ENCODE data around the gene FOXP1. TPM values are rescaled to one million over a fixed set of nuclear protein-coding genes. Genes with fewer than 3 reads are reported as not detected.

The FOXP1 gene
- total RNA-seq, 2 experiments from 2014 or later: 144 to 152 TPM

DNA sequence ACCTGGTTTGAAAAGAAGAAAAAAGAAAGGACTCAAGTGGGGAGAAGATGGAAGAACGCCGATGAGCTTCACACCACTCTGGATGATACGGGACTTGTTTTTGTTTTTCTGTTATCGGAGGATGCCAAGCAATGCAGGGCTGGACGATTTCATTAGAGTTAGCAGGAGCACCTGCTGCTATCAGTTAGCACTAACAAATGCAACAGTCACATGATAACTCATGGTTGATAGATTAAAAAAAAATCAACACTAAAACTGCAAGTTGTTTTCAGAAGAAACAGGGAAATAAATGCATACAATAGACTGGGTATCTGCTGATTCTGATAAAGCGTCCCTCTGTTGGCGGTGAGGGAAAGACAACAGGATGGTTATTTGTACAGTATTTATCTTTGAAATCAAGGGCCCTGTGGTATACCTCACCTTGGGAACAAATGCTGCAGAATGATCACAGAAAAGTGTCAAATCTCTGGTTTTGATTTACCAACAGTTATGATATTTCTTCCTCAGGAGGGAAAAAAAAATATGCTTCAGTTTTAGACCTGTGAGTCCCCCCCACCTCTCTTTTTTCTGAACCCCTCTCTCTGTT is 575.1 kb downstream of the FOXP1 start:
- CTCF ChIA-PET: no interaction called here
- POLR2A ChIA-PET: interaction anchor here (0.6 kb wide), 1 partner anchor 50 kb away, joined by 9 read pairs; no protein-coding TSS in a partner anchor

DNA sequence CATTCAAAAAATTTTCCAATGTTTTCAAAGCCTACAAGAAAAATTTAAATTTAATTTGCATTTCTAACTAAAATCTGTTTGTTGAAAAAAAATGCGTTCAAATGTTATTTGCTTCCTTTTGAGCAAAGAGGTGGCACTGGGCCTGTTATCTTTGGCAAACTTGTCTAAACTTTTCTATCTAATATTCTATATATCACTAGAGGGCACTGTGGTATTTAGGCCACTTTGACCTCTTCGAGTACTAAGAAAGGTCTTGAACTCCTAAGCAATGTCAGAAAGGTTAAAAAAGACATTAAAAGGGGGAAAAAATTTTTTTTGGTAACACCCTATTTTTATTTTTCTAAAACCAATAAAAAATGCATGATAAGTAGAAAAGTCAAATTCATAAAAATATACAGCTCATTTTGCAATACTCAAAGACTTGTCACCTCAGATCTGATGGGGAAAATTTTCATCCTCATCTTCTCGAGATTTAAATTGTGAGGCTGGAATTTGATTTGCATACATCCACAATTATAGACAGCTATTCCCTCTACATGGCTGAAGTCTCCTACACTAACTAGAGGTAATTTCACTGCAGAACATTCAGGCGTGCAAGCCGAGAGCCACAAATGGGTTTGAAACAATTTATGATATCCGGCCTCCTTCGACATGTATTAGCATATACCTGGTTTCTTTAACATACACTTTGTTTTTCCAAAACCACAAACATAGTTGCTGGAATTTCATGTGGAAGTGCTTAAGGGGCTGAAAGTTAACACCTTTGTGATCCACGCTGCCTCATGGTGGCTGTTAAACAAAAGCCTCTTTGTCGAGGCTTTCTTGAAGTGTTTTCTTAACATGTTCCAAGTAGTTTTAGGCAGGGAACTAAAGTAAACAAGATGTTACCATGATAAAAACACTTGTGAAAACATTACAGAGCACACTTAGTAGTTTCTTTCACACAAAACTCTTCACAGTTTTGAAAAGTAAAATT is 576.4 kb downstream of the FOXP1 start:
- ChIA-PET POLR2A (no interaction called here), CTCF (no interaction called here)

GRCh38 chr3:71005702-71006321 is 577.7 kb downstream of the FOXP1 start:
- CTCF ChIA-PET: interaction anchor here (0.8 kb wide), 1 partner anchor 9 kb away, joined by 3 read pairs; no protein-coding TSS in a partner anchor

GRCh38 chr3:71003511-71003910 is 580.0 kb downstream of the FOXP1 start:
- ChIA-PET POLR2A (no interaction called here), CTCF (no interaction called here)

More at GRCh38 chr3:71005702-71006321, 577.7 kb downstream of the FOXP1 start:
- POLR2A ChIA-PET: no interaction called here

- ChIA-PET CTCF (no interaction called here), POLR2A (no interaction called here)
These were observed 581.2 kb downstream of the FOXP1 start for GRCh38 chr3:71002298-71002697.

- CTCF ChIA-PET: no interaction called here
- POLR2A ChIA-PET: no interaction called here
These were observed 582.2 kb downstream of the FOXP1 start for GRCh38 chr3:71001303-71001830.

- CTCF ChIA-PET: no interaction called here
- POLR2A ChIA-PET: no interaction called here
These were observed 583.0 kb downstream of the FOXP1 start for GRCh38 chr3:71000483-71000882.

DNA sequence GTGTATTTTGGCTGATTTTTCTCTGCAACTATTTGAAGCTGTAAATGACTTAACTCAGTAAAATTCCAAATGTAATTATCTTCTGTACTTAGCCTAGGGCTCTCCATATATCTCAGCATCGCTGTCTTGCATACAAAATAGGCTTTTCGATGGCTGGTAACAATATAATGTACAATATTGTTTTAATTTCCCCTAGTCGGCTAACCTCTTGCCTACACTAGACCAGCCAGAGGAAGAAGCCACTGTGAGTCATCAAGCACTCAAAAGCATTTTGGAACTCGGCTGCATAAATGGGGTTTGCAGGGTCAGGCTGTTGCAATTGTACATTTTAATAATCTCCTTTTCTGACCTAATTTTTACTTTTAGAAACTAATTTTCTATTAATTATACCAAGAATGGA is 583.8 kb downstream of the FOXP1 start:
- CTCF ChIA-PET: no interaction called here
- POLR2A ChIA-PET: no interaction called here

DNA sequence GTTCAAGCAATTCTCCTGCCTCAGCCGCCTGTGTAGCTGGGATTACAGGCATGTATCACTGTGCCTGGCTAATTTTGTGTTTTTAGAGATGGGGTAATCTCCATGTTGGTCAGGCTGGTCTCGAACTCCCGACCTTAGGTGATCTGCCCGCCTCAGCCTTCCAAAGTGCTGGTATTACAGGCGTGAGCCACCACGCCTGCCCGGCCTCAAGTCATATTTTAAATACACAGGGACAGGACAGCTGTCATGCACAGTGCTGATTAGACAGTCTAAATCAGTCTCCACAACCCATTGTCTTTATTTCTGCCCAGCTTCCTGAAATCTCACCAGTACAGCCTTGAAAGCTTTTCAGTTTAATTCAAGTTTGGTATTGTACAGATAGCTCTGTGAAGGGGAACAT is 587.4 kb downstream of the FOXP1 start:
- ChIA-PET POLR2A (no interaction called here), CTCF (no interaction called here)

- ChIA-PET POLR2A (no interaction called here), CTCF (no interaction called here)
These were observed 588.9 kb downstream of the FOXP1 start for GRCh38 chr3:70994644-70995043.

- CTCF ChIA-PET: no interaction called here
- POLR2A ChIA-PET: no interaction called here
These were observed 590.8 kb downstream of the FOXP1 start for GRCh38 chr3:70992562-70993204.

DNA sequence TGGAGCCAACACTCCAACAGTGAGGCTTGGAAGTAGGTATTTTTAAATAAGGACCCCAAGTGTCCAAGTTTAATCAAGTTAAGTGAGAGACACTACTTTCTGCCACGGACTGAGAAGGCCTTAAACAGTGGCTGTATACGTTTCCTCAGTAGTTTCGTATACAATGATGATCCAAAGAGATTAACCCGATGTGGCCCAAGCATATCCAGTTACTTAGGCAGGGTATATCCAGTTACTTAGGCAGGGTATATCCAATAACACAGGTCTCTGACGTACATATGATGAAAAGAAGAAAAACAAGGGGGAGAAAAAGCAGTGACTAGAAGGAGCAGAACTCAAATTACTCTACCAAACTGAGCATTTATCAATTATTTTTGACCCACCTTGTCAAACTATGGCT is 591.4 kb downstream of the FOXP1 start:
- ChIA-PET CTCF (no interaction called here), POLR2A (no interaction called here)

DNA sequence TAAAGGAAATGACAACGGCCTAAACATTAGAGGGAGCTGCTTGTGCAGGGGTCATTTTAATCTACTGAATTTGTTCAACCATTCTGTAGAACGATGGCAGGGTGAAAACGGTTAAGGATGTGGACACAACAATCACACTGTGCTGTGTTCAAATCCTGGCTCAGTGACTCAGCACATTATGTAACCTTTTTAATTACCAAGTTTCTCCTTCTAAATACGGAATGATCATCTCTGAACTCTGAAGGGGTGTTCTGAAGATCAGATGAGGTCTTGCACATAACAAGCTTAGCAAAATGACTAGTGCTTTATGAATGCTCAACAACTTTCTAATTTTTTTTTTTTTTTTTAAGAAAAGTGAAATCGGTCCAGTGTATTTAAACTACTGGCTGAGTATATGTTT is 592.8 kb downstream of the FOXP1 start:
- ChIA-PET POLR2A (no interaction called here), CTCF (no interaction called here)

DNA sequence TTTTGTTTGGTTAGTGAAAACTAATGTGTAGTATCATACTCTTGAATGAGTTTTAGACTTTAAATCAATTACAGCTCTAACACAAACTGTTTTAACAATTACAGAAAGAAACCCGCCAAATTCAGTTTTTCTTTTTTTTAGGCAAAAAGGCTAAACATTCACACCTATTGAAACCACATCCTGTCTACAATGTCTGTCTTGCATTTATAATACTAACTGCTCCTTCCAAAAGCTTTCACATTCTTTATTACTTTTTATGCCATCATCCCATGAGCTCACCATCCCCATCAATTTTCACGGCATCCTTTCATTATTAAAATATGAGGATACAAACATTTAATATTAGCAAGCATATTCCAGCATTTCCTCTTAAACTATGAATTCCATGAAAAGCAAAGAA is 593.3 kb downstream of the FOXP1 start:
- CTCF ChIA-PET: no interaction called here

DNA sequence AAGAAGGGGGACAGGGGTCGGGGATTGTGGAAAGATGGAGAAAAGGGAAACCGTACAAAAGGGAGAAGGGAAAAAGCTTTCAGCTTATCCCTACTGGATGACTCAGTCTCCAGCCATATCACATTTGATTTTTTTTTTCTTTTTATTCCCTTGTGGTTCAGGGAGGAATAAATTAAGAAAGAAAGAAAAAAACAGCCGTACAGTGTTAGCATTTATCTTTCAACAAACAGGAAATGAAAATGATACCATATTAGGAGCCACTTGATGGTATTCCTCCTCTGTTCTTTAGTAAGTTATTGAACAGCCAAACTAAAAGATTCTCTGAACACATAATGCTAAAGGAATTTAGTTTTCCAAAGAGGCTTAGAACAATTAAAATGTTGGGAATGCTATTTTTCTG is 594.4 kb downstream of the FOXP1 start:
- CTCF ChIA-PET: no interaction called here
- POLR2A ChIA-PET: no interaction called here

More for the DNA sequence above, 593.3 kb downstream of the FOXP1 start:
- POLR2A ChIA-PET: no interaction called here

DNA sequence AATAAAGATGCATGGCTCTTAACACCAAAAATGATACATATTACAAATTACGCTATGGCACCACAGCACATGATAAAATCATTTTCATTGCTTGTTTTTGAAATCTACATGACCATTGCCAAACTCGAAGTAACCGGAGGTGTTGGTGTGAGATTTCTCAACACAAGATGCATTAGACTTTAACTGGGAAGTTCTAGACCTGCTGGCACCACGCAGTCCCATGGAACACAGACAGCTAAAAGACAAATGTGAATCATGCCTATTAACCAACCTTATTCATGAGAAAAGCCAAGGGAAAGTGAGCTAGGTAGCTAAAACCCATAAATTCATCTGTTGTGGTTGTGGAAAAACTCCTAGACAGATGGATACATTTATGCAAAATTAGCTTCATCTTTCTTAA is 595.4 kb downstream of the FOXP1 start:
- CTCF ChIA-PET: no interaction called here
- POLR2A ChIA-PET: no interaction called here

DNA sequence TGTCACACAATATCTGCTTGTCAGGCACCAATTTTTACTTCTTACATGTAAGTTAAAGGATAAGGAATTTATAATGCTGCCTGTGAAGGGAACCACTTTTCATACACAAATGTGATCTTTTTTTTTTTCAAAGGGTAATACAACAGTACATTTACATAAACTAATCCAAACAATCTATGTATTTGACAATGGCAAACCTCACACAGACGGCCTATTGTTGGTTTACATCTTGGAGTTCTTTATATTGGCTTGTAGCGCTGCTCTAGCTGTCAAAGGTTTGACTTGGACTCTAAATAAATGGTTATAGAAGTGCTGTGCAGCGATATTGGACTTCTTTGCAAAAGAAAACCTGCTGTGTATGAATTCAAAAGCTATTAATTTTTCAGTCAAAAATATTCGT is 598.0 kb downstream of the FOXP1 start:
- POLR2A ChIA-PET: interaction anchor here (0.5 kb wide), 1 partner anchor 1787 kb away, joined by 3 read pairs; no protein-coding TSS in a partner anchor
- CTCF ChIA-PET: no interaction called here

GRCh38 chr3:70984776-70985482 is 598.6 kb downstream of the FOXP1 start:
- ChIA-PET POLR2A (interaction anchor here (0.5 kb wide), 1 partner anchor 1787 kb away, joined by 3 read pairs; no protein-coding TSS in a partner anchor), CTCF (no interaction called here)

- CTCF ChIA-PET: no interaction called here
- POLR2A ChIA-PET: no interaction called here
These were observed 600.8 kb downstream of the FOXP1 start for GRCh38 chr3:70982700-70983140.

DNA sequence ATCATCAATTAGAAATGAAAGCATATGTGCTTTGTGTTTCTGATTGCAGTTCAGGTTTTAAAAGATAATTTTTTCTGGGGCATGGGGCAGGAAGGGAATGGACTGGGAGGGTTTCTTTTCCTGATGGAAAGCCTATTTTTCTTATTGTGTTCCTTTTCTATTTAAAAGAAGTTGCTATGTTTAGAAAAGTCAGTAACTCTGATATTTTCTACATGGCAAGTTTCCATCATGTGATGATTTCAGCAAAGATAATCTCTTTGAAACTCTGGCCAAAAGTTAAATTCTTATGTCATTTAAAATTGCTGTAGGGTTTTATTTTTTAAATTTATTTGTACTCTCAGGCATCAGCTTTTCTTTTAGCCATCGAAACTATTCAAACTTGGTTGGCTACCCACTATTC is 601.2 kb downstream of the FOXP1 start:
- ChIA-PET CTCF (no interaction called here), POLR2A (no interaction called here)

All from activated CD8-positive, alpha-beta memory T cell treated with anti-CD3 and anti-CD28 coated beads for 36 hours (primary cell).